H1 (cell line): ENCODE data around the gene AGBL5. TPM values are rescaled to one million over a fixed set of nuclear protein-coding genes. Genes with fewer than 3 reads are reported as not detected.

Source experiments
- CTCF ChIA-PET: fragments of 300-600 bp; sonication (Branson Sonifier 250); formaldehyde crosslinking; loops from one replicate; lab custom pipeline; 2021; ENCODE audit not compliant: partially characterized antibody; lab: Charles Lee
- POLR2A ChIA-PET: fragments of 300-600 bp; sonication (Branson Sonifier 250); formaldehyde crosslinking; loops from one replicate; lab custom pipeline; 2021; ENCODE audit warnings: inconsistent platforms; ENCODE audit not compliant: partially characterized antibody; lab: Charles Lee
- DNase-seq, 2 experiments: peaks; one replicate each; pipeline versions ENCODE4 v3.0.0 to v3.0.0-alpha.2; 2010 to 2022; ENCODE audit warnings: low spot score in 2 of 2, low read depth in 1 of 2, mixed read lengths in 1 of 2
- FAIRE-seq: peaks from 2 replicates; lab custom pipeline; 2011; peaks lifted over from hg19 to GRCh38; lab: Jason Lieb, UNC
- H2AFZ ChIP-seq: 2 replicates; pipeline ENCODE4 v1.8.1; 2012; ENCODE audit warnings: low read length, inconsistent platforms
- H2AK5ac ChIP-seq: 2 replicates; pipeline ENCODE4 v1.6.1; 2013; ENCODE audit warnings: low read depth, low read length
- H2BK120ac ChIP-seq: replicated peaks from 2 replicates; pipeline ENCODE3; 2013; ENCODE audit warnings: low read depth, low read length, inconsistent platforms
- H2BK12ac ChIP-seq: 2 replicates; pipeline ENCODE4 v1.6.1; 2013; ENCODE audit warnings: low read depth, low read length
- H2BK15ac ChIP-seq: 2 replicates; pipeline ENCODE4 v1.6.1; 2013; ENCODE audit warnings: low read length
- H2BK20ac ChIP-seq: 2 replicates; pipeline ENCODE4 v1.6.1; 2013; ENCODE audit warnings: low read length
- H2BK5ac ChIP-seq: 2 replicates; pipeline ENCODE4 v1.6.1; 2013; ENCODE audit warnings: low read depth, low read length
- H3K14ac ChIP-seq: 2 replicates; pipeline ENCODE4 v1.6.1; 2013; ENCODE audit warnings: inconsistent platforms; ENCODE audit not compliant: insufficient read length
- H3K18ac ChIP-seq: 2 replicates; pipeline ENCODE4 v1.6.1; 2013; ENCODE audit warnings: low read length; ENCODE audit errors: extremely low read depth
- H3K23ac ChIP-seq: 2 replicates; pipeline ENCODE4 v1.6.1; 2013; ENCODE audit warnings: inconsistent platforms; ENCODE audit not compliant: insufficient read length
- H3K23me2 ChIP-seq: 2 replicates; pipeline ENCODE4 v1.6.1; 2013; ENCODE audit warnings: low read depth, low read length
- H3K27ac ChIP-seq: 2 replicates; pipeline ENCODE4 v1.6.1; 2011; ENCODE audit warnings: low read depth, low read length, inconsistent platforms
- H3K27me3 ChIP-seq, 4 experiments: replicated peaks in 1 of 4; 1 replicate in 1 of 4; 2 replicates in 3 of 4; pipeline versions ENCODE4 v1.6.1 to v1.8.1; 2011 to 2013; ENCODE audit warnings: low read length in 3 of 4, mild to moderate bottlenecking in 3 of 4, inconsistent platforms in 2 of 4, mixed read lengths in 2 of 4, moderate library complexity in 1 of 4; ENCODE audit not compliant: control insufficient read depth in 3 of 4, insufficient read depth in 3 of 4; ENCODE audit errors: extremely low read depth in 1 of 4
- H3K36me3 ChIP-seq, 4 experiments: 2 replicates each; pipeline versions ENCODE4 v1.6.1 to v1.8.1; 2011 to 2013; ENCODE audit warnings: mild to moderate bottlenecking in 4 of 4, low read length in 3 of 4, moderate library complexity in 2 of 4, control low read depth in 1 of 4, inconsistent platforms in 1 of 4; ENCODE audit not compliant: insufficient read depth in 4 of 4, control insufficient read depth in 2 of 4
- H3K4ac ChIP-seq: replicated peaks from 2 replicates; pipeline ENCODE3; 2013; ENCODE audit warnings: low read length, low read depth, mixed read lengths, inconsistent platforms; ENCODE audit not compliant: insufficient read length
- H3K4me1 ChIP-seq, 4 experiments: replicated peaks in 1 of 4; 1 replicate in 1 of 4; 2 replicates in 3 of 4; pipeline versions ENCODE4 v1.6.1 to v1.8.1; 2011 to 2013; ENCODE audit warnings: low read length in 3 of 4, inconsistent platforms in 2 of 4, mixed read lengths in 1 of 4; ENCODE audit not compliant: insufficient read depth in 4 of 4, control insufficient read depth in 3 of 4
- H3K4me2 ChIP-seq, 2 experiments: 2 replicates each; pipeline versions ENCODE4 v1.6.1 to v1.8.1; 2011 to 2013; ENCODE audit warnings: low read depth in 2 of 2, low read length in 2 of 2, control low read depth in 1 of 2, inconsistent platforms in 1 of 2, mild to moderate bottlenecking in 1 of 2; ENCODE audit not compliant: insufficient read depth in 1 of 2
- H3K4me3 ChIP-seq, 4 experiments: fragments of 200-600, 300-600 bp in 1 of 4; sonication (generic), shearing (Covaris generic), sonication (Bioruptor Twin) in 1 of 4; 2 replicates each; pipeline versions ENCODE4 v1.5.1 to v1.8.1; 2011 to 2016; ENCODE audit warnings: low read length in 4 of 4, low read depth in 3 of 4, control low read depth in 2 of 4, inconsistent platforms in 2 of 4, mild to moderate bottlenecking in 2 of 4, mixed read lengths in 1 of 4, moderate library complexity in 1 of 4; ENCODE audit not compliant: insufficient read depth in 2 of 4; ENCODE audit errors: extremely low read depth in 1 of 4
- H3K56ac ChIP-seq: replicated peaks from 2 replicates; pipeline ENCODE3; 2013; ENCODE audit warnings: low read depth, mild to moderate bottlenecking, mixed read lengths, low read length, inconsistent platforms; ENCODE audit not compliant: insufficient read length
- H3K79me1 ChIP-seq: 2 replicates; pipeline ENCODE4 v1.6.1; 2013; ENCODE audit warnings: low read depth, low read length, control low read depth
- H3K79me2 ChIP-seq, 2 experiments: 2 replicates each; pipeline versions ENCODE4 v1.6.1 to v1.8.1; 2012 to 2013; ENCODE audit warnings: low read length in 2 of 2, mild to moderate bottlenecking in 2 of 2, inconsistent platforms in 1 of 2; ENCODE audit not compliant: insufficient read depth in 2 of 2, control insufficient read depth in 1 of 2
- H3K9ac ChIP-seq, 4 experiments: replicated peaks in 1 of 4; 1 replicate in 1 of 4; 2 replicates in 3 of 4; pipeline versions ENCODE4 v1.6.1 to v1.8.1; 2011 to 2013; ENCODE audit warnings: low read depth in 3 of 4, low read length in 3 of 4, control low read depth in 2 of 4, mild to moderate bottlenecking in 2 of 4, moderate library complexity in 2 of 4, inconsistent platforms in 1 of 4; ENCODE audit errors: extremely low read depth in 1 of 4
- H3K9me3 ChIP-seq, 2 experiments: 2 replicates each; pipeline versions ENCODE4 v1.6.1 to v1.8.1; 2012 to 2013; ENCODE audit warnings: mild to moderate bottlenecking in 2 of 2, moderate library complexity in 2 of 2, control low read depth in 1 of 2, inconsistent platforms in 1 of 2, low read depth in 1 of 2, low read length in 1 of 2, mixed read lengths in 1 of 2; ENCODE audit not compliant: insufficient read depth in 2 of 2
- H4K20me1 ChIP-seq, 2 experiments: replicated peaks in 1 of 2; 2 replicates each; pipeline versions ENCODE3 to v1.8.1; 2011 to 2013; ENCODE audit warnings: inconsistent platforms in 2 of 2, low read length in 2 of 2, mild to moderate bottlenecking in 1 of 2; ENCODE audit not compliant: insufficient read depth in 2 of 2, control insufficient read depth in 1 of 2
- H4K5ac ChIP-seq: 2 replicates; pipeline ENCODE4 v1.6.1; 2013; ENCODE audit warnings: low read length, low read depth, mixed read lengths, inconsistent platforms; ENCODE audit not compliant: insufficient read length
- H4K8ac ChIP-seq: 2 replicates; pipeline ENCODE4 v1.8.0; 2013; ENCODE audit warnings: mild to moderate bottlenecking, moderate library complexity, low read length, inconsistent platforms; ENCODE audit not compliant: insufficient read depth; ENCODE audit errors: extremely low read depth
- H4K91ac ChIP-seq: replicated peaks from 2 replicates; pipeline ENCODE3; 2013; ENCODE audit warnings: low read length, mixed read lengths, inconsistent platforms; ENCODE audit not compliant: insufficient read length
- ASH2L ChIP-seq: fragments of 200-600, 300-600 bp; sonication (generic); IDR thresholded peaks from one replicate; pipeline ENCODE4 v1.7.1; 2017; ENCODE audit warnings: low read length
- BRCA1 ChIP-seq: IDR thresholded peaks from 2 replicates; pipeline ENCODE4 v1.6.1; 2012; ENCODE audit warnings: low read depth, low read length, improper control_type of control experiment
- SIN3A ChIP-seq, 2 experiments: IDR thresholded peaks in 1 of 2; conservative IDR thresholded peaks in 1 of 2; 2 replicates each; pipeline ENCODE4 v1.6.1; 2011 to 2012; ENCODE audit warnings: low read length in 2 of 2, improper control_type of control experiment in 1 of 2, low read depth in 1 of 2, mild to moderate bottlenecking in 1 of 2
- SIRT6 ChIP-seq: IDR thresholded peaks from one replicate; pipeline ENCODE4 v1.7.1; 2012; ENCODE audit warnings: low read length, inconsistent platforms
- TAF1 ChIP-seq: IDR thresholded peaks from 2 replicates; pipeline ENCODE4 v1.6.1; 2011; ENCODE audit warnings: mild to moderate bottlenecking, low read depth, low read length
- WGBS, 2 experiments: shearing (Covaris generic) in 1 of 2; methylation state at CpG; one replicate each; pipeline versions ENCODE4 v1.1.6 to v1.1.7; 2013 to 2015; ENCODE audit warnings: low lambda C conversion rate in 2 of 2, mixed read lengths in 2 of 2, inconsistent platforms in 1 of 2, low coverage in 1 of 2, missing lambda C conversion rate in 1 of 2; ENCODE audit not compliant: insufficient replicate concordance in 2 of 2, insufficient coverage in 1 of 2, insufficient read length in 1 of 2; ENCODE audit errors: extremely low coverage in 1 of 2, missing lambda C conversion rate in 1 of 2; 5-methylcytosine and 5-hydroxymethylcytosine counted together
- polyA plus RNA-seq, 7 experiments: library from polyadenylated mRNA; depleted of rRNA in 3 of 7; stranded (reverse) in 5 of 7; unstranded in 2 of 7; fragments of >200 nt in 5 of 7; fragments of 200-250 nt in 2 of 7; gene quantifications; 1 replicate in 5 of 7; 2 replicates in 1 of 7; 4 replicates in 1 of 7; pipeline versions ENCODE4 v1.2.1 to v1.2.3, GENCODE V29; 2011 to 2013; ENCODE audit warnings: missing spikeins in 2 of 7, mixed read lengths in 2 of 7
- total RNA-seq: library from RNA; stranded (reverse); fragmentation: NEBNext Ultra II Directional; extraction: Animal tissue kit (Norgen Biotek cat#: 25700); gene quantifications from 2 replicates; pipeline ENCODE4 v1.2.1, GENCODE V29; 2021
- TF ChIP-seq, protein P1 (sequence below), 3 experiments: IDR thresholded peaks; 1 replicate in 2 of 3; 2 replicates in 1 of 3; pipeline versions ENCODE4 v1.5.1 to v1.6.1; 2011; ENCODE audit warnings: low read length in 3 of 3, mild to moderate bottlenecking in 3 of 3, inconsistent platforms in 2 of 3, low read depth in 1 of 3, moderate library complexity in 1 of 3; ENCODE audit not compliant: insufficient read depth in 1 of 3; ENCODE audit errors: control extremely low read depth in 1 of 3
- TF ChIP-seq, protein P2 (sequence below): IDR thresholded peaks from 2 replicates; pipeline ENCODE4 v1.6.1; 2012; ENCODE audit warnings: low read length, inconsistent platforms

AGBL5 gene
- total and polyA plus RNA-seq, 2 of the 8 experiments (the other 6 are each of a cell fraction or from before 2014, with no cell fraction given): 45.4 to 62.0 TPM

DNA sequence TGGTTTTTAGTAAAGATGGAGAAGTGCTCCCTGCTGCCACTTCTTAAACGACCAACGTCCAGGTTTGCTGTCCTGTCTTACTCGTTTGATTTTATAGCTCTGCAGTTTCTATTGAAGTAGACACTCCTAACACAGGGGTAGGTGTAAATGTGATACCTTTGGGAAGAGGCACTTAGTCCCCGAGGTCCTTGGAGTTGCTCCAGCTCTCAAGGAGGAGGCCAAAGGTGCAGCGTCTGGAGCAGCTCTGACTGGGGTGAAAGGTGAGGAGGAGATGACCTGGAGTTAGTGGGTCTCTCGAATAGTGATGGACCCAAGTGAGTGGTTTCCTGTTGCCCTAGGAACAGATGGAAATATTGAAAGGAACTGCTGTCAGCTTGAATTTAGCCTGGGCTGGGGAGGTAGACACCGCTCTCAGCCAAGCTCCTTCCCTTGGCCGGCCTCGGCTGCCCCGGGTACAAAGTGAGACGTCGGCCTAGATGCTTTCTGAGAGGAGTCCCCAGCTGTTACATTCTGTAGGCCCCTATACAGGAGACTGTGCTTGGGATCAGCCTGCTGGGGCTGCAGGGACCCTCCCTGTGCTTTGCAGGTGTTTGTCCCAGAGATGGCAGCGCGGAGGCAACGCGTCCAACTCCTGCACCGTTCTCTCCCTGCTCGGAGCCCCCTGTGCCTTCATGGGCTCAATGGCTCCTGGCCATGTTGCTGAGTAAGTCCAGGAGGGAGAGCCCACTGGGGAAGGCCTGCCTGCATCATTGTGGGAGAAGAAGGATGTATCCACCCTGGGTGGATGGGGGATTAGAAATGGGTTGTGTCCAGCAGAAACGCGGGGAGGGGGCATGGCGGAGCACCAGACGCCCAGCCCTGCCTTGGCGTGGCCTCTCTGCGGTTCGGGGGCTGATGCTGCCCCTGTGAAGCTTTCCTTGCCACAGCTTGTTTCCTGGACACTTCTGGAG, 40.6 kb downstream of the AGBL5 start:
- H3K18ac ChIP-seq: no peak overlapping the region
- H4K20me1 ChIP-seq: peaks cover 1 to 6% of the 10 kb centered on the region in 2 experiments
- no peak overlapping the region for H3K4me2 ChIP-seq
- H2BK12ac ChIP-seq: no peak overlapping the region
- H3K4me3 ChIP-seq: no peak overlapping the region
- H2BK20ac ChIP-seq: no peak overlapping the region
- DNase-seq: no peak
- no peak overlapping the region for H4K8ac ChIP-seq
- no peaks in the 10 kb centered on the region for H3K79me2 ChIP-seq
- WGBS, 2 experiments: 87% methylated on average over 18 of the region's 25 CpGs; no CpG with 5 or more reads in 1 of the 2 experiments
- H4K91ac ChIP-seq: no peak overlapping the region
- no peaks in the 10 kb centered on the region for H3K9me3 ChIP-seq
- H3K14ac ChIP-seq: no peak overlapping the region
- H3K23ac ChIP-seq: no peak overlapping the region
- H3K9ac ChIP-seq: no peak overlapping the region
- no peak for FAIRE-seq
- H3K4me1 ChIP-seq: peaks cover 0 to 8% (median 5%) of the 10 kb centered on the region in 4 experiments; a peak in 3 of 7 replicates
- POLR2A ChIA-PET: interaction anchor here (1.1 to 1.4 kb wide), 2 partner anchors 130 to 155 kb away, joined by 3 to 4 read pairs; no protein-coding TSS in a partner anchor
- no peak overlapping the region for H3K56ac ChIP-seq
- H3K23me2 ChIP-seq: peaks cover 1% of the 10 kb centered on the region; the same call in 1 of the 2 replicates
- no peak overlapping the region for H3K4ac ChIP-seq
- no peak overlapping the region for H2AK5ac ChIP-seq
- H2BK15ac ChIP-seq: no peak overlapping the region
- no peak overlapping the region for H2AFZ ChIP-seq
- H3K27ac ChIP-seq: no peak overlapping the region
- H2BK5ac ChIP-seq: no peak overlapping the region
- TF ChIP-seq ASH2L: no peak
- TF ChIP-seq, protein P1, sequence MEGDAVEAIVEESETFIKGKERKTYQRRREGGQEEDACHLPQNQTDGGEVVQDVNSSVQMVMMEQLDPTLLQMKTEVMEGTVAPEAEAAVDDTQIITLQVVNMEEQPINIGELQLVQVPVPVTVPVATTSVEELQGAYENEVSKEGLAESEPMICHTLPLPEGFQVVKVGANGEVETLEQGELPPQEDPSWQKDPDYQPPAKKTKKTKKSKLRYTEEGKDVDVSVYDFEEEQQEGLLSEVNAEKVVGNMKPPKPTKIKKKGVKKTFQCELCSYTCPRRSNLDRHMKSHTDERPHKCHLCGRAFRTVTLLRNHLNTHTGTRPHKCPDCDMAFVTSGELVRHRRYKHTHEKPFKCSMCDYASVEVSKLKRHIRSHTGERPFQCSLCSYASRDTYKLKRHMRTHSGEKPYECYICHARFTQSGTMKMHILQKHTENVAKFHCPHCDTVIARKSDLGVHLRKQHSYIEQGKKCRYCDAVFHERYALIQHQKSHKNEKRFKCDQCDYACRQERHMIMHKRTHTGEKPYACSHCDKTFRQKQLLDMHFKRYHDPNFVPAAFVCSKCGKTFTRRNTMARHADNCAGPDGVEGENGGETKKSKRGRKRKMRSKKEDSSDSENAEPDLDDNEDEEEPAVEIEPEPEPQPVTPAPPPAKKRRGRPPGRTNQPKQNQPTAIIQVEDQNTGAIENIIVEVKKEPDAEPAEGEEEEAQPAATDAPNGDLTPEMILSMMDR (IDR thresholded peaks at IDR 0.05; ENCODE audit: control extremely low read depth in 1 of 3, insufficient read depth in 1 of 3, low read depth in 1 of 3, low read length in 3 of 3): no peak
- no peak for TF ChIP-seq TAF1
- TF ChIP-seq SIRT6: no peak
- TF ChIP-seq, protein P2, sequence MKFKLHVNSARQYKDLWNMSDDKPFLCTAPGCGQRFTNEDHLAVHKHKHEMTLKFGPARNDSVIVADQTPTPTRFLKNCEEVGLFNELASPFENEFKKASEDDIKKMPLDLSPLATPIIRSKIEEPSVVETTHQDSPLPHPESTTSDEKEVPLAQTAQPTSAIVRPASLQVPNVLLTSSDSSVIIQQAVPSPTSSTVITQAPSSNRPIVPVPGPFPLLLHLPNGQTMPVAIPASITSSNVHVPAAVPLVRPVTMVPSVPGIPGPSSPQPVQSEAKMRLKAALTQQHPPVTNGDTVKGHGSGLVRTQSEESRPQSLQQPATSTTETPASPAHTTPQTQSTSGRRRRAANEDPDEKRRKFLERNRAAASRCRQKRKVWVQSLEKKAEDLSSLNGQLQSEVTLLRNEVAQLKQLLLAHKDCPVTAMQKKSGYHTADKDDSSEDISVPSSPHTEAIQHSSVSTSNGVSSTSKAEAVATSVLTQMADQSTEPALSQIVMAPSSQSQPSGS: no peak
- no peak for TF ChIP-seq BRCA1
- TF ChIP-seq SIN3A (conservative IDR thresholded peaks at IDR 0.05 in 1 of 2, IDR thresholded peaks at IDR 0.05 in 1 of 2; ENCODE audit: low read depth in 1 of 2, low read length in 2 of 2): no peak
- no peak overlapping the region for H4K5ac ChIP-seq
- H3K79me1 ChIP-seq: no peaks in the 10 kb centered on the region; the same call in 1 of the 2 replicates
- no peaks in the 10 kb centered on the region for H3K36me3 ChIP-seq
- no peak overlapping the region for H2BK120ac ChIP-seq
- CTCF ChIA-PET: interaction anchor here (0.6 to 16.5 kb wide), 10 partner anchors 8 to 277 kb away, joined by 3 to 160 read pairs (median 4); partner anchors contain the start of gene AGBL5
- H3K27me3 ChIP-seq: no peaks in the 10 kb centered on the region
